Ascending aorta (tissue), 2 donors: ENCODE measurements around the gene TGFB3. TPM values are rescaled to one million over a fixed set of nuclear protein-coding genes. Genes with fewer than 3 reads are reported as not detected.
A peak's percentile ranks its signal among the peaks of the same experiment; 100 is the strongest.

Experiments
- DNase-seq, 2 donors: peaks; one replicate each; pipeline ENCODE4 v3.0.0-alpha.2; 2019; ENCODE audit warnings: low spot score in 2 of 2
- H3K27ac ChIP-seq, 2 donors: fragments of 200-600 bp; sonication (generic); one replicate each; pipeline ENCODE4 v1.5.1; 2016 to 2017; ENCODE audit warnings: mild to moderate bottlenecking in 1 of 2
- H3K27me3 ChIP-seq: fragments of 200-600 bp; sonication (generic); one replicate; pipeline ENCODE4 v1.5.1; 2017
- H3K36me3 ChIP-seq, 2 donors: fragments of 200-600 bp; sonication (generic); one replicate each; pipeline ENCODE4 v1.5.1; 2016
- H3K4me1 ChIP-seq, 2 donors: fragments of 200-600 bp; sonication (generic); one replicate each; pipeline ENCODE4 v1.5.1; 2016 to 2017; ENCODE audit warnings: mild to moderate bottlenecking in 1 of 2
- H3K4me3 ChIP-seq, 2 donors: fragments of 200-600 bp; sonication (generic); one replicate each; pipeline ENCODE4 v1.5.1; 2016 to 2017; ENCODE audit warnings: mild to moderate bottlenecking in 1 of 2
- H3K9me3 ChIP-seq, 2 donors: fragments of 200-600 bp; sonication (generic); one replicate each; pipeline ENCODE4 v1.5.1; 2016
- intact Hi-C: fragments of 100-400 bp; cut with DNase I; formaldehyde crosslinking; loops from one replicate; pipeline ENCODE4 v1.15.1; 2023
- total RNA-seq: library from RNA; depleted of rRNA; stranded (reverse); fragments of >200 nt; gene quantifications from one replicate; pipeline ENCODE4 v1.1.0, GENCODE V29; 2016
- TF ChIP-seq, protein P1 (sequence below), 3 experiments: fragments of 200-600 bp in 2 of 3; fragments of 450-650 bp in 1 of 3; sonication (generic) in 2 of 3; IDR thresholded peaks; one replicate each; pipeline ENCODE4 v1.5.1; 2016 to 2019; ENCODE audit warnings: antibody characterized with exemption in 3 of 3, mild to moderate bottlenecking in 1 of 3, moderate library complexity in 1 of 3

TGFB3 gene
- 108 TPM for total RNA-seq

GRCh38 chr14:75981426-75982265 lies at the start of gene TGFB3:
Gene TGFB3 (minus strand): TSS chr14:75981995. CDS start chr14:75980893, 1,102 bp downstream.
- no peaks in the 10 kb centered on the region for H3K27me3 ChIP-seq
- H3K9me3 ChIP-seq = no peaks in the 10 kb centered on the region
- DNase-seq = peak; percentile 42 to 91
- peak within 1 kb of the TSS; percentile 99 to 100 for H3K27ac ChIP-seq
- H3K4me3 ChIP-seq = peak within 1 kb of the TSS; percentile 81 to 88
- no peaks in the 10 kb centered on the region for H3K36me3 ChIP-seq
- intact Hi-C loops = loop anchor here (1.0 to 10.0 kb wide), 9 partner anchors 31 to 1387 kb away; partner anchors contain the start of genes ERG28, FLVCR2 and TTLL5
- TF ChIP-seq, protein P1, sequence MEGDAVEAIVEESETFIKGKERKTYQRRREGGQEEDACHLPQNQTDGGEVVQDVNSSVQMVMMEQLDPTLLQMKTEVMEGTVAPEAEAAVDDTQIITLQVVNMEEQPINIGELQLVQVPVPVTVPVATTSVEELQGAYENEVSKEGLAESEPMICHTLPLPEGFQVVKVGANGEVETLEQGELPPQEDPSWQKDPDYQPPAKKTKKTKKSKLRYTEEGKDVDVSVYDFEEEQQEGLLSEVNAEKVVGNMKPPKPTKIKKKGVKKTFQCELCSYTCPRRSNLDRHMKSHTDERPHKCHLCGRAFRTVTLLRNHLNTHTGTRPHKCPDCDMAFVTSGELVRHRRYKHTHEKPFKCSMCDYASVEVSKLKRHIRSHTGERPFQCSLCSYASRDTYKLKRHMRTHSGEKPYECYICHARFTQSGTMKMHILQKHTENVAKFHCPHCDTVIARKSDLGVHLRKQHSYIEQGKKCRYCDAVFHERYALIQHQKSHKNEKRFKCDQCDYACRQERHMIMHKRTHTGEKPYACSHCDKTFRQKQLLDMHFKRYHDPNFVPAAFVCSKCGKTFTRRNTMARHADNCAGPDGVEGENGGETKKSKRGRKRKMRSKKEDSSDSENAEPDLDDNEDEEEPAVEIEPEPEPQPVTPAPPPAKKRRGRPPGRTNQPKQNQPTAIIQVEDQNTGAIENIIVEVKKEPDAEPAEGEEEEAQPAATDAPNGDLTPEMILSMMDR (IDR thresholded peaks at IDR 0.05) = no peak
- H3K4me1 ChIP-seq = peaks cover 15 to 39% of the 10 kb centered on the region in 2 donors

- intact Hi-C loops = no loop called here
- no peaks in the 10 kb centered on the region for H3K4me1 ChIP-seq
- TF ChIP-seq, protein P1 (IDR thresholded peaks at IDR 0.05) = no peak
- no peaks in the 10 kb centered on the region for H3K27me3 ChIP-seq
- H3K9me3 ChIP-seq = peaks cover 0 to 8% of the 10 kb centered on the region in 2 donors
- no peak for DNase-seq
- no peak overlapping the region for H3K4me3 ChIP-seq
- peaks cover 6 to 27% of the 10 kb centered on the region in 2 donors for H3K36me3 ChIP-seq
- no peak overlapping the region for H3K27ac ChIP-seq
Measured at GRCh38 chr14:76024211-76024907, 42.6 kb upstream of the TGFB3 start.

- Histone ChIP-seq H3K27ac (no peak overlapping the region), H3K27me3 (no peaks in the 10 kb centered on the region), H3K4me1 (no peaks in the 10 kb centered on the region), H3K4me3 (no peak overlapping the region), H3K9me3 (peaks cover 0 to 9% of the 10 kb centered on the region in 2 donors), H3K36me3 (peaks cover 6 to 27% of the 10 kb centered on the region in 2 donors)
- DNase-seq = no peak
- intact Hi-C loops = no loop called here
- TF ChIP-seq, protein P1 (IDR thresholded peaks at IDR 0.05) = no peak
Measured at GRCh38 chr14:76023757-76024156, 42.0 kb upstream of the TGFB3 start.

GRCh38 chr14:76022991-76023390 lies 41.2 kb upstream of the TGFB3 start:
- no peak for DNase-seq
- intact Hi-C loops = no loop called here
- peaks cover 6 to 27% of the 10 kb centered on the region in 2 donors for H3K36me3 ChIP-seq
- peaks cover 0 to 9% of the 10 kb centered on the region in 2 donors for H3K9me3 ChIP-seq
- H3K4me1 ChIP-seq = no peaks in the 10 kb centered on the region
- TF ChIP-seq, protein P1 (IDR thresholded peaks at IDR 0.05) = no peak
- H3K27ac ChIP-seq = no peak overlapping the region
- H3K27me3 ChIP-seq = no peaks in the 10 kb centered on the region
- H3K4me3 ChIP-seq = no peak overlapping the region

GRCh38 chr14:76019676-76020075 lies 37.9 kb upstream of the TGFB3 start:
- H3K27ac ChIP-seq = no peak overlapping the region
- peaks cover 6 to 27% of the 10 kb centered on the region in 2 donors for H3K36me3 ChIP-seq
- H3K4me1 ChIP-seq = no peaks in the 10 kb centered on the region
- intact Hi-C loops = loop anchor here (10.0 kb wide), 1 partner anchor 135 kb away; the partner anchor contains the start of gene GPATCH2L
- TF ChIP-seq, protein P1 (IDR thresholded peaks at IDR 0.05) = no peak
- H3K27me3 ChIP-seq = no peaks in the 10 kb centered on the region
- DNase-seq = no peak
- H3K9me3 ChIP-seq = peaks cover 0 to 9% of the 10 kb centered on the region in 2 donors
- H3K4me3 ChIP-seq = no peak overlapping the region
